SU-DHL-6 (cell line): Measurements from ENCODE around the gene CD1C.

Experiments
- EZH2phosphoT487 ChIP-seq: fragments of 200-600 bp; sonication (generic), shearing (Covaris generic); conservative IDR thresholded peaks from 2 replicates; pipeline ENCODE4 v1.6.1; 2018; ENCODE audit warnings: mild to moderate bottlenecking, antibody characterized with exemption, low read length, moderate library complexity, mixed read lengths
- TF ChIP-seq, protein P1 (sequence below): fragments of 200-600 bp; sonication (generic); IDR thresholded peaks from one replicate; pipeline ENCODE4 v1.5.1; 2017; ENCODE audit warnings: antibody characterized with exemption, mild to moderate bottlenecking, low read length, moderate library complexity; ENCODE audit not compliant: insufficient read depth, poor library complexity, severe bottlenecking

DNA sequence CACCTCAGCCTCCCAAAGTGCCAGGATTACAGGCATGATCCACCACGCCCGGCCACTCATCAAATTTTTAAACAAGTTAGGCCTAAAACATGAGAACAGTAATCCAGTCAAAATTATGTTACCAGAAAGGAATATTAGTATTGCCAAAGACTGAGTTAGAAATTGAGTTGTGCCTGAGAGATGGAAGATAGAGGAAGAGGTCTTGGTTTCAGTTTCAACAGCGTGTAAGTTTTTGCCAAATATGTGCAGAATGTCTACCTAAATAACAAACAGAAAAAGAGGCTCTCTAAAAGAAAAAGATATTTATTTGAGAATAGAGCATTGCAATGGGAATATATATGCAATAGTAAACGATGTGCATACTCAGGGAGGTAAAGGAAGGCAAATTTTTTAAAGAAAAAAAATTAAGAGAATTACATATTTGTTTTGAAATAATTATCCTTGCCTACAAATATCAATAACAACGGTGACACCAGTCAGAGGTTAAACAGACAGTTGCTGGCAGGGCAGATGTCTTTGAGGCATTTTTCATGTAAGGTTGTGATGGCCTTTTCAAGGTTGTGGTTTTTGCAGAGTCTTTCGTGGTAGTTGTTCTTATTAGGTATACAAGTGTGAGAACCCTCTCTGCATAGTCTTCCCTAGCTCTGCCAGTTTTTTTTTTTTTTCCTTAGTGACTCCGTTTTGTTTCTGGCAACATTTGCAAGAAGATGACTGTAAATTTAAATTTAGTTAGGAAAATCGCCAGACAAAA lies 43.9 kb downstream of the CD1C start:
- TF ChIP-seq, protein P1, sequence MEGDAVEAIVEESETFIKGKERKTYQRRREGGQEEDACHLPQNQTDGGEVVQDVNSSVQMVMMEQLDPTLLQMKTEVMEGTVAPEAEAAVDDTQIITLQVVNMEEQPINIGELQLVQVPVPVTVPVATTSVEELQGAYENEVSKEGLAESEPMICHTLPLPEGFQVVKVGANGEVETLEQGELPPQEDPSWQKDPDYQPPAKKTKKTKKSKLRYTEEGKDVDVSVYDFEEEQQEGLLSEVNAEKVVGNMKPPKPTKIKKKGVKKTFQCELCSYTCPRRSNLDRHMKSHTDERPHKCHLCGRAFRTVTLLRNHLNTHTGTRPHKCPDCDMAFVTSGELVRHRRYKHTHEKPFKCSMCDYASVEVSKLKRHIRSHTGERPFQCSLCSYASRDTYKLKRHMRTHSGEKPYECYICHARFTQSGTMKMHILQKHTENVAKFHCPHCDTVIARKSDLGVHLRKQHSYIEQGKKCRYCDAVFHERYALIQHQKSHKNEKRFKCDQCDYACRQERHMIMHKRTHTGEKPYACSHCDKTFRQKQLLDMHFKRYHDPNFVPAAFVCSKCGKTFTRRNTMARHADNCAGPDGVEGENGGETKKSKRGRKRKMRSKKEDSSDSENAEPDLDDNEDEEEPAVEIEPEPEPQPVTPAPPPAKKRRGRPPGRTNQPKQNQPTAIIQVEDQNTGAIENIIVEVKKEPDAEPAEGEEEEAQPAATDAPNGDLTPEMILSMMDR, result no peak
- no peak for TF ChIP-seq EZH2phosphoT487
